ENCODE data around the gene TAF4. TPM values are rescaled to one million over a fixed set of nuclear protein-coding genes. Genes with fewer than 3 reads are reported as not detected.

The TAF4 gene
- total RNA-seq, 1 experiment from 2014 or later = 21.0 TPM

- Histone ChIP-seq H3K4me3 (ENCODE audit: low read depth in 2 of 2, low read length in 2 of 2) (no peak overlapping the region), H3K36me3 (ENCODE audit: control insufficient read depth, insufficient read depth, low read length) (no peaks in the 10 kb centered on the region), H3K9me3 (ENCODE audit: control insufficient read depth, insufficient read depth, low read depth, low read length) (no peaks in the 10 kb centered on the region), H3K4me1 (ENCODE audit: control insufficient read depth, insufficient read depth, low read length) (peaks cover 27% of the 10 kb centered on the region), H3K27me3 (ENCODE audit: control insufficient read depth, insufficient read depth, low read length) (no peaks in the 10 kb centered on the region), H3K27ac (ENCODE audit: low read length) (no peak overlapping the region)
- DNase-seq (ENCODE audit: low read depth, low spot score) (no peak), ATAC-seq (no peak)
- in situ Hi-C loops (cut with HindIII; ENCODE audit: low pct_unique_long_range_greater_than_20kb, low sequenced_read_pairs) (no loop called here), intact Hi-C loops (cut with micrococcal nuclease; ENCODE audit: unreplicated experiment) (no loop called here)
- ChIA-PET CTCF (no interaction called here), POLR2A (no interaction called here)
- TF ChIP-seq REST (IDR thresholded peaks at IDR 0.05; ENCODE audit: insufficient read depth in 1 of 2, low read depth in 2 of 2, low read length in 1 of 2) = no peak
- TF ChIP-seq SIN3A (IDR thresholded peaks at IDR 0.05; ENCODE audit: borderline replicate concordance, insufficient read depth, low read depth, low read length) = no peak
- no peak for TF ChIP-seq CTCF (IDR thresholded peaks at IDR 0.05)
- TF ChIP-seq TCF7L2 (IDR thresholded peaks at IDR 0.05; ENCODE audit: low read depth, low read length) = no peak
- no peak for TF ChIP-seq POLR2AphosphoS5 (IDR thresholded peaks at IDR 0.05; ENCODE audit: low read depth, low read length)
- BruUV-seq (replicated peaks) = no TSS peak
Observed at GRCh38 chr20:62023935-62024334, 41.7 kb downstream of the TAF4 start.

DNA sequence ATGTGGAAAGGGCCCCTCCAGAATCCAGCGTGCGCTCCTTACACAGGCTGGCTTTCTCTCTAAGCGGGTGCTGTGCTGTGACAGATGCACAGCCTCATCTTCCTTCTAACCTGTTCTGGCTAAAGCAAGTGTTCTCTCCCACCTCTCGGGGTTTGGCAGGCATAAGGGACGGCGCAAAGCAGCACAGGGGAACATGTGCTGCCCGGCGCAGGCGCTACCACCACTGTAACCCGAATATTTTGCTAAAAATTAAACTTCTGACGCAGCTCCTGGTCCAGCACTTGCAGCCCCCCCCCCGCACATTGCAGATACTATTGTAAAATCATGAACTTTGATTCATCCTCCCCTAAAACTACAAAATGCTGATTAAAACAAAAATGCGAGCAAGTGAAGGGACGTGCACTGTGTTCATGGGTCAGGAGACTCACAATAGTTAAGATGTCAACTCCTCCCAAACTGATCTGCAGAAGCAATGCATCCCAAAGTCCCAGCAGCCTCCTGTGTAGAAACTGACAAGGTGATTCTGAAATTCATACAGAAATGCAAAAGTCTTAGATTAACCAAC is 43.0 kb downstream of the TAF4 start:
- in situ Hi-C loops (cut with HindIII; ENCODE audit: low pct_unique_long_range_greater_than_20kb, low sequenced_read_pairs) (no loop called here), intact Hi-C loops (cut with micrococcal nuclease; ENCODE audit: unreplicated experiment) (no loop called here)
- ATAC-seq (no peak), DNase-seq (ENCODE audit: low read depth, low spot score) (no peak)
- Histone ChIP-seq H3K4me1 (ENCODE audit: control insufficient read depth, insufficient read depth, low read length) (peaks cover 22% of the 10 kb centered on the region), H3K36me3 (ENCODE audit: control insufficient read depth, insufficient read depth, low read length) (no peaks in the 10 kb centered on the region), H3K27me3 (ENCODE audit: control insufficient read depth, insufficient read depth, low read length) (no peaks in the 10 kb centered on the region), H3K27ac (ENCODE audit: low read length) (no peak overlapping the region), H3K4me3 (ENCODE audit: low read depth in 2 of 2, low read length in 2 of 2) (no peak overlapping the region), H3K9me3 (ENCODE audit: control insufficient read depth, insufficient read depth, low read depth, low read length) (no peaks in the 10 kb centered on the region)
- POLR2A ChIA-PET = no interaction called here
- no peak for TF ChIP-seq REST (IDR thresholded peaks at IDR 0.05; ENCODE audit: insufficient read depth in 1 of 2, low read depth in 2 of 2, low read length in 1 of 2)
- no peak for TF ChIP-seq SIN3A (IDR thresholded peaks at IDR 0.05; ENCODE audit: borderline replicate concordance, insufficient read depth, low read depth, low read length)
- no peak for TF ChIP-seq CTCF (IDR thresholded peaks at IDR 0.05)
- no peak for TF ChIP-seq POLR2AphosphoS5 (IDR thresholded peaks at IDR 0.05; ENCODE audit: low read depth, low read length)
- TF ChIP-seq TCF7L2 (IDR thresholded peaks at IDR 0.05; ENCODE audit: low read depth, low read length) = no peak
- CTCF ChIA-PET = no interaction called here
- no TSS peak for BruUV-seq (replicated peaks)

Measured in Panc1 (cell line).